ENCODE results near the gene REXO1. TPM values are rescaled to one million over a fixed set of nuclear protein-coding genes. Genes with fewer than 3 reads are reported as not detected.

Gene REXO1
- total and polyA plus RNA-seq, 9 of the 15 experiments (the other 6 are each of a cell fraction or from before 2014, with no cell fraction given) = 0.04 to 63.3 (median 15.8) TPM

- TF ChIP-seq ZNF444 (CRISPR knock-in tag; IDR thresholded peaks at IDR 0.05) (no peak), EP300 (IDR thresholded peaks at IDR 0.05; ENCODE audit: low read length) (no peak), NR1H2 (CRISPR knock-in tag; IDR thresholded peaks at IDR 0.05) (no peak), CCAR2 (IDR thresholded peaks at IDR 0.05; ENCODE audit: low read depth, low read length) (no peak), ARID3B (CRISPR knock-in tag; IDR thresholded peaks at IDR 0.05; ENCODE audit: borderline replicate concordance) (no peak), PKNOX1 (IDR thresholded peaks at IDR 0.05) (no peak), SP2 (IDR thresholded peaks at IDR 0.05; ENCODE audit: extremely low read depth, low read depth, low read length, poor library complexity, severe bottlenecking) (no peak), ZNF274 (IDR thresholded peaks at IDR 0.05; ENCODE audit: borderline replicate concordance, low read depth, low read length) (no peak), GTF2A2 (tag; IDR thresholded peaks at IDR 0.05) (no peak), TSC22D4 (tag; IDR thresholded peaks at IDR 0.05) (no peak), IRF9 (tag; IDR thresholded peaks at IDR 0.05) (no peak), SMARCE1 (IDR thresholded peaks at IDR 0.05) (no peak), ZNF561 (CRISPR knock-in tag; conservative IDR thresholded peaks at IDR 0.05) (no peak), REST (IDR thresholded peaks at IDR 0.05; ENCODE audit: borderline replicate concordance) (peak; percentile 57; the same call in 1 of the 2 replicates), REST (CRISPR knock-in tag; IDR thresholded peaks at IDR 0.05; ENCODE audit: low read depth) (no peak), SREBF2 (CRISPR knock-in tag; IDR thresholded peaks at IDR 0.05) (no peak), FOXP1 (CRISPR knock-in tag; IDR thresholded peaks at IDR 0.05) (peak; percentile 84)
These were observed 35.7 kb downstream of the REXO1 start (continued) for GRCh38 chr19:1812426-1813191.

Measured in K562 (cell line).